NCI-H128 (cell line): ENCODE results near the gene DNAH1.

ENCODE experiments used
- DNase-seq: peaks from one replicate; lab custom pipeline; 2025; ENCODE audit not compliant: unreplicated experiment; lab: John Stamatoyannopoulos, UW

Gene DNAH1

DNA sequence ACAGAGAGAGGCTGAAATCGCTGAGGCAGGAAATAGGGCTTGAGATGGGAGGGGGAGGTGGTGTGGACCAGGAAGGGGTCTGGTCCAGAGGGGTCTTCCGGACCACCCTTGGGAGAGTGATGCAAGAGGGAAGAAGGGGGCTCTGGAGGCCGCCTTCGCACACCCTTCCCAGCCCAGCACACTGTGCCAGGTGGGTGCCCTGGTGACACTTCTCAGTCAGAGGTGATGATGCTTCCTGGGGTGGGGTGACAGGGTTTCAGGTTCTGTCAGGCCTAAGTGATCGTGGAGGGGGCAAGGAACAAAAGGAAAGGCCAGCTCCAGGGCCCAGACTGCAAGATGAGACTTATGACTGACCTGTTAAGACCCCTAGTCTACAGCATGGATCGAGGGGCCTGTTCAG lies 116.1 kb downstream of the DNAH1 start:
- DNase-seq: no peak

DNA sequence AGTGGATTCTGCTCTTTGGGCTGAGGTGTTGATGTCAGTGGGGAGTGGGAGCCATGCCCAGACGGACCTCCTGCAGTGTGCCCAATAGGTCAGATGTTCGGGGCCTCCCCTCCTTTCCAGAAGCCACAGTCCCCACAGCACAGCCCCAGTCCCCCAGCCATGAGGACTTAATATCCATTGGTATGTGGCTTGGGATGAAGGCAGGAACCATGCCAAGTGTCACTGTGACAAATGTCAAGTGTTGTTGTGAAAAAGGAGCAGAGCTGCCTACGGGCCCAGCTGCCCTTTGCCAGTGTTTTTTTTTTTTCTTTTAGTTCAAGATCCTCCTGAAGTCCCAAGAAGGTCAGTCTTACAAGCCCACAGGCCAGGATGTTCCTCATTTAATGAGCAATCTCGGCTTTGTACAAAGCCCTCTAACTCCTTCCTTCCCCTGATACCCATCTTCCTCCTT lies 116.6 kb downstream of the DNAH1 start:
- DNase-seq: no peak

DNA sequence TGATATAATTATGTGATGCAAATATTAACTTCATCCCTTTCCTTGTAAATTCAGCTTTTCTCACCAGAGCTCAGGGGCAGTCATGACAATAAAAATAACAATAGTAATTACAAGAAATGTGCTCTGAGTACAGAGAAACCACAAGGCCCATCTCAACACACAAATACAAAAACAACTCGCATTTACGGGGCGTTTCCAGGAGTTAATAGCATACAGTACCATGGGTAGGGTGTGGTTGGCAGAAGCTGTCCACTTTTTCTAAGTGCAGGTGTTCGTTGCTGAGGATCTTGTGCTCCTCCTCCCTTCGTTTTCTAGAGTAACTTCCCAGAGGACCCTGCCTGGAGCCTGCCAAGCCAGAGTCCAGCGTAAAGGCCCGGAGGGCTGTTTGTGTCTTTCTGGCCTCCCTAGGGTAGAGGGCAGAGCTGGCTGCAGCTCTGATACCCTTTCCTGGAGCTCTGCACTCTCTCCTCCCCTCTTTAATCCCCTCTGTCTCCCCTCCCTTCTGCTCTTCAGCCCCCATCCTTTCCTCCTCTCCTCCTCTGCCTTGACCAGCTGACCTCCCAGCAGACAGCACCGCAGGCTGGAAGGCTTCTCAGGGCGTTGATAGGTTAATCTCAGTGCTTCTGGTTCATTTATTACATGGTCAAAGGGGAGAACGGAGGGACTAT lies 117.3 kb downstream of the DNAH1 start:
- DNase-seq: no peak

DNA sequence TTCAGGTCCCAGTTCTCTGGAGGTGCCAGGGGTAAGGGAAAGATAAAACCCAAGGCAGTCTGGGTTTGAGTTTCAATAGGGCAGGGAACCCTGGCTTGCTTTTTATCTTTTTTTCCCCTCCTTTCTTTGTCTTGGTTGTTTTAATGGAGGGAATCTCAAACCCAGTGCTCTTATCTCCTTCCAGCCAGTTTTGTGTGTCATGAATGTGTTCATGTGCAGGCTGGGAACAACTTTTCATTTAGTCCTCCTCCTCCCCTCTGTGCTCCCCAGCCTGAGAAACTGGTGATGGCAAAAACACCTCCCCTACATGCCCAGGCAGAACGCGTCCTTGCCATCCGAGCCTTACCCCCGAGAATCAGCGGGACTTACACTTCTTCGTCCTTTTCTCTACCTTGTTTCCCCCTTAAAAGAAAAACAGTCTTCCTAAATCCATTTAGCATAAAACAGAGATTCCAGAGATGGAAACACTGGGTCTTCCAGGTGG lies 117.9 kb downstream of the DNAH1 start:
- no peak for DNase-seq

DNA sequence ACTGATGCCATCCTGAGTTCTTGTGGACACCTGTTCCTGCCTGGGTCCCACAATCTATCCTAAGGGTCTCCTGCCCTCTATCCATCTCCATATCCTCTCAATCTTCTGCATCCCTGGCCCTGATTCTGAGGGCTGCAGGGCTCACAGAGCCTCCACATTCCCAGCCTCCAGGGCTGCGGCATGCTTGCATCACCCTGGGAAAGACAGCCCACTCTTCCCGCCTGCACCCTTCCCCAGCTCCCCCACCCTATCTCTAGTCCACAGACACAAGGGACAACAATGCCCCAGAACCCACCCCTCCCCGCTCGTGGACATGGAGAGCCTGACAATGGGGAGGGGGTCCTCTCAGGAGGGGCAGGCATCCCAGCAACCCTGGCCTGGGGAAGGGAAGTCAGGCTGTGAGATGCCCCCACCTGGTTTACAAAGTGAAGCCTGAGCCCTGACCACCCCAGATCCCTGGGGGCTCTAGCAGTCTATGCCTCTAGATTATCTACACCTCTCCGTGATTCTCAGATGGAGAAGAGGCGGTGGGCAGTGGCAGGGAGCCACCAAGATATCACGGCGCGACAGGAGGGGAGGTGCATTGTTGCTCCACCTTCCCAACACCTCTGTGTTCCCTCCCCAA lies 118.5 kb downstream of the DNAH1 start:
- DNase-seq: no peak

DNA sequence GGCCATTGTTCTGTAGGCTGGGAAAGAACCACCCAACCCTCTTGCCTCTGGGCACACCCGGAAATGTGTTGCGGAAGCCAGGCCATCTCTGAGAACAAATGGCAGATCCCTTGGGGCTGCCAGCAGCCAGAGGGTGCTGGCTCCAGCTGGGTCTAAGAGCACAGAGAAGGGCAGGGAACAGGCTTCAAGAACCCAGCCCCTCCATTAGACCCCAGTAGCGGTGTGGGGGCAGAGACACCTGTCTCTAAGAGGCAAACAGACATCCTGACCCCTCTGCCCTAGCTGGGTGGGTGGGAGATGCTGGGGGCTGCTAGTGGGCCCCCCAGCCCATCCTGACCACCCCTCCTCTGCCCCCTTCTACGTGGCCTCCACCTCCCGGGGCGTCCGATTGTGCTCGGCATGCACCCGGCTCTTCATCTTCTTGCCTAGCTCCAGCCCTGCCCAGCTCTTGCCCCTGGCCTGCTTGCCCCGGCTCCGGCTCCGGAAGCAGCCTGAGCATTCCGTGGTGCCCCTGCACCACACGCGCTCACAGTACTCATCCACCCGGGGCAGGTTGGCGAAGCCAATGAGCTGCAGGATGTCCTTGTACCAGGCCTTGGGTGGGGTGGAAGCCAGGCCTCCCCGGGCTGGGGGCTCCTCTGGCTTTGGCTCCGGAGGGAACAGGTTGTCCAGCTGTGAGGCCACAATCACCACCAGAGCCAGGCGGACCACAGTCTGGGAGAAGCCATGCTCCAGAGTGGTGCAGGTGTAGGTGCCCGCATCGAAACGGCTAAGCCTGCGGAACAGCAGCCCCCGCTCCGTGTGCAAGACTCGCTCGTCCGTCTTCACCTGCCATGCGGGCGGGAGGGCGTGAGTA lies 119.4 kb downstream of the DNAH1 start:
- no peak for DNase-seq

DNA sequence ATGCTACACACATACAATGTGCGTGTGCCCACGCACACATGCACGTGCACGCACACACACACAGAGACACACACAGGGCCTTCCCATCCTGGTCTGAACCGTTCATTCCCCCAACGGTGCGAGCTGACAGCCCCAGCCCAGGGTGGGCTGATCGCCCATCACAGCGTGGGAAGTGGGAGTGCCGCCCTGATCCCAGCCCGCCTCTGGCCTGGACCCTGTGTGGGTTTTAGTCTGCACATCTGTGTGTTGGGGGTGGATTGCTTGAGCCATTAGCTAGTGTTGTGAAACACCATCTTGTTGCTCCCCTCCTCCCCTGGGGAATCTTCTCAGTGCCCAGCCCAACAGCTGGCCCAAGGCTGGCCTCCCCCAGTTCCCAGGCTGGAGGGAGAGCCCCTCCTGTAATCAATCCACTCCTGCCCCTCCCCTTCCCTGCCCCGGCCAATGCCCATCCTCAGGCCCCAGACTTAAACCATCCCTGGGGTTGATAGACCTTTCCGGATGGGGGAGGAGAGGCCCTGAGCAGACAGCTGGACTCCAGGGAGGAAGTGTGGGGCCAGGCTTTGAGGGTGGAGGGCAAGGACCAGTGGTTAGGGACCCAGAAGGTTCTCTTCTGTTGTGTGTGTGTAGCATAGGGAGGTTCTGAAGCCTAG lies 120.5 kb downstream of the DNAH1 start:
- DNase-seq: no peak

DNA sequence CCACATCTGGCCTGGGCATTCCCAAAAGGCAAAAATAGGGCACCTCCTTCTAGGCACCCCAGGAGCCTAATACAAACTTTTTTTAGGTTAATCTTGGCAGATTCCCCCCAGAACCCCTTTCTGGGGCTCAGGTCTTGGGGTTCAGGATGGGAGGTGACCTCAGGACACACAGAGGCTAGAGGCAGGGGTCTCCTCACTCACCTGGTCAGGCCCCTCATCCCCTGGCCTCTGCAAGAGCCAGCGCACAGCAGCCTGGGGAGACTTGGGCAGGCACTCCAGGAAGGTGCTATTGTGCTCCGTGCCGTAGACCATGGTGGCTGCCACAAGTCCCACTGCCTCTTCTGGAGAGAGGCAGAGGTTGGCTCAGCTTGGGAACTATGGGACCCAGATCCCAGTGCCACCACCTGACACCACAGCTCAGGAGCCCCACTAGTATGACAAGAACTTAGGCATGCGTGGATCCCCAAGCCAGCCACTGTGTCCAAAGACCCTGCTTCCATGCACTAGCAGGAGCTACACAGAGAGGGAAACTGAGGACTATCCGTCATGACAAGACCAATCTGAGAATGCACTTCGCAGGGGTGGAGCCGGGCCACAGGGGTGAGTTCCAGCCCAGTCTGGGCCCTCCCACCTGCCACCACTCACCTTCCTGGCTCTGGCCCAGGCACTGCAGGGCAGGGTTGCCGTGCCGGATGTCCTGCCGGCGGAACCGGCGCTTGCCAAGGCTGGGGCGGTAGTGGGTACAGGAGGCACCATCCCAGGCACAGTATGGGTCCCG lies 121.4 kb downstream of the DNAH1 start:
- DNase-seq: no peak

DNA sequence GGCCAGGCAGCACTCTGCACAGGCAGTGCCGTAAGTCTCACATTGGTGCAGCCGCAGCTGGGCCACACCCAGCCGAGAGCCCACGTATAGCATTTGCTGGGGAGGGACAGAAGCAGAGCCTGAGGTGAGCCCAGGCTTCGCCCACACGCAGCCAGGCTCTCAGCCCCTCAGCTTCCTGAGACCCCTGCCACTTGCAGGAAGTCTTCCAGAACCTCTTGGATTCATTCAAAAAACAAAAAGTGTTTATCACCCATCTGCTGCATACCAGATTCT lies 121.9 kb downstream of the DNAH1 start:
- DNase-seq: no peak

DNA sequence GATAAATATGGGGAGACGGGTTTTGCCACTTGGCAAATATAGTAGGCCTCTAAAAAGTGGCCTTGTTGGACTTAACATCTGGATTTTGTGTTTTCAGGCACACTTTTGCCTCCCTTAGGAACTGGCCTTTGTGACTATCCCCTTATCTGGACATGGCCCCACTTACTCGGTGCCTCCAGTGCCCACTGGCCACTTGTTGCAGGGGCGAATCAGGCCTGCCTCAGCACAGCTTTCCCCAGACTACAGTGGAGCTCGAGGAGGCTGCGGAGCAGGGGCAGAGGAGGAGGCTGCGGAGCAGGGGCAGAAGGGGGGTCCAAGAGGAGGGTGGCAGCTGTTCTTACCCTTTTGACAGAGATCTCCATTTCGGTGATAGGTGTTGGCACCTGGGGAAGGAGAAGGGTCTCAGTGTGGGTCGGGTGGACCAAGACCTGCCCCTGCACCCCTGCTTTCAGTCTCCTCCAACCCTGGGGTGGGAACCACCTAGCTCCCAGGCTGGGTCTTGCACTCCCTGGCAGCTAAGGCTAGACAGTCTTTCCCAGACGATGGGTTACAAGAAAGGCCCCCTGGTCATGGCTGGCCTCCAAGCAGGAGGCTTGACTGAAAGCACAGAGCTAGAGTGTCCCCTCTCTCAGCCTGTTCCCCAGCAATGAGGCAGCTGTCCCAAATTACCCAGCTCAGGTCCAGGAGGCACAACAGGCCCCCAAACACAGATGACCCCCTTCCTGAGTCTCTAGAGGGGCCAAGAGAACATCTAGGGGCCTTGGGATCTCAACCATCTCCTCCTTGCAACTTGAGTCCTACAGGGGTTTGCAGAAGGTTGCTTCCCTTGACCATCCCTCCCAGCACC lies 122.7 kb downstream of the DNAH1 start:
- no peak for DNase-seq

DNA sequence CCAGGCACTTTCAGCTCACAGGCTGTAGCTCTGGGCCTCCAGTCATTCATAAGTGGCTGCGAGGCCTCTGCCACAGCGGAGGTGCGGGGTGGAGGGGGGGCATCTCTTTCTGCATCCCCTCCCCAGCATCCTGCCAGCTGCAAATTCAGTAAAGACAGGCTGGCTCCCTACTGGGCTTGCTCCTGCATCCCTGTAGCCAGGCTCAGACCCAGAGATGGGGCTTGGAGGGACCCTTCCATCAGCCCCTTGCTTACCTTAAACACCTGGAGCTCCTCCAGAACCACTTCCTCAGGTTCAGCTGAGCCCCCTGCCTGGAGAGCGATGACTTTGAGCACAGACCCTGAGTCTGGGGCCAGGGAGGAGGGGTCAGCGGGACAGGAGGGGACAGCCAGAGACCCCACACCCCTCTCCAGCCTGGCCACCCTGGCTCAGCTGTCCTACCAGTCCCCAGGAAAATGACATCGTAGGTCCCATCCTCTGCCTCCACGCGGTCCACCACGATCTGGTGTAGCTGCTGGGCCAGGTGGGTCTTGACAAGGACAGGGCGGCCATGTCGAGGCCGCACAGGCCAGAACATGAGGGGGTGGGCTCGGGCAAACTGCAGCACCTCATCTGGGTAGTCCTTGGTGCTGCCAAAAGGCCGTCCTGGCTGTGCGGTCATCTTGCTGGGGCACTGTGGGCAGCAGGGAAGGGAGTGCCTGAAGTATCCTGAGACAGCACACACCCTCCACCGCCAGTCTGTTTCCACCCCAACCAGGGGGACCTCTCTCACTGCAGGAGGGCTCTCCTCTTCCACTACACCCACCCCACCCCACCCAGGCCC lies 123.5 kb downstream of the DNAH1 start:
- no peak for DNase-seq

DNA sequence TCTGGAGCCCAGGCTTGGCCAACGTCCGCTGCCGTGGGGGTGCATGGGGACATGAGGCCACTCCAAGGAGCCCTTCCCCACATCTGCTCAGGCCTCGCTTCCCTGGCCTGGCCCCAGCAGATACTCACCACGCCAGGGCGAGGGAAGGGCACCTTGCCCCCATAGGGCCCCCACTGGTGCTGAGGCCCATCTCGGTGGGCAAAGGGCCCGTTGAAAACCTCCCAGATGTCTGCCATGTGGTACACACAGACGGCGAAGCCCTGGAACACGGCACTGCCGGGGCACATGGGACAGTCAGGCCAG lies 124.1 kb downstream of the DNAH1 start:
- DNase-seq: no peak

DNA sequence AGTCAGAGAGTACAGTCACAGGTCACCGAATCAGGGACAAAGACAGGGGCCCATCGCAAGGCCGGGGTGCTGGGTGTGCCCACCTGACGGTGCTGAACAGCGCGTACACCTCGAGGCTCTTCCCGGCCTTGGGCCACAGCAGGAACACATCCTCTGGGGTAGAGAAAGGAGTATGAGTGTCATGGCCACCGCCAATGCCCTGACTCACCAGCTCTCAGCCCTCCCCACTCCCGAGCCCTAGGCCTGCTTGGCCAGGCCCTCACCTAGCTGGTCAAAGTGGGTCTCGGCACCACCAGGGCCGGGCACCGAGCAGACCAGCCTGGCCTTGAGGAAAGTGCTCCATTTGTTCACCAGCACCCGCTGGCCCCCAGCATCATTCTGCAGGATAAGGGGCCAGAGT lies 124.6 kb downstream of the DNAH1 start:
- no peak for DNase-seq

DNA sequence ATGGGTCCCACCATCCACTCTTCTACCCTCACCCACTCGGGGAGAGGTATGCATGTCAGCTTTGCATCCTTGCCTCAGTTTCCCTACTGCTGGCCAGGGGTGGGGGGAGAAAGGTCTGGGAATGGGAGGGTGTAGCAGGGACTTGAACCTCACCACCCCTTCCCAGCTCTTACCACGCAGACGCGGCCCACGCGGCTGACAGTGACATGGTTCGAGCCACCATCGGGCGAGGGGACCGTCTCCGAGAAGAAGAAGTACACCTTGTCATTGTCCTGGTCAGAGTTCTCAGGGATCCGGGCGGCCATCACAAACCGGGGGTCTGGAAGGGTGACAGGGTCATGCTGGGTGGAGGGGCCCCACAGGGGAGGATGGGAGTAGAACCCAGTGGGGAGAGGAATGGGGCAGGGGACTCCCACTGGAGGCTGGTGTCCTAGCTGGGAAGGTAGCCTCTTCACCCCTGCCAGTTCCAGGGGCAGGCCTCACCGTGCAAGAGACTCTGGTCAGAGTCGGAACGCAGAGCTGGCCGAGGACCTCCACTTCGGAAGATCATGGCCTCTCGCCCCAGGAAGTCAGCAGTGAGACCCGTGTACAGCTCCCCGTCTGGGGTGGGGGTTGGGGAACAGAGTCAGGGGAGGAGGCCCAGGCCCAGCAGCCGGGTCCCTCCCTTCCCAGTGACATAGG lies 125.1 kb downstream of the DNAH1 start:
- DNase-seq: no peak

DNA sequence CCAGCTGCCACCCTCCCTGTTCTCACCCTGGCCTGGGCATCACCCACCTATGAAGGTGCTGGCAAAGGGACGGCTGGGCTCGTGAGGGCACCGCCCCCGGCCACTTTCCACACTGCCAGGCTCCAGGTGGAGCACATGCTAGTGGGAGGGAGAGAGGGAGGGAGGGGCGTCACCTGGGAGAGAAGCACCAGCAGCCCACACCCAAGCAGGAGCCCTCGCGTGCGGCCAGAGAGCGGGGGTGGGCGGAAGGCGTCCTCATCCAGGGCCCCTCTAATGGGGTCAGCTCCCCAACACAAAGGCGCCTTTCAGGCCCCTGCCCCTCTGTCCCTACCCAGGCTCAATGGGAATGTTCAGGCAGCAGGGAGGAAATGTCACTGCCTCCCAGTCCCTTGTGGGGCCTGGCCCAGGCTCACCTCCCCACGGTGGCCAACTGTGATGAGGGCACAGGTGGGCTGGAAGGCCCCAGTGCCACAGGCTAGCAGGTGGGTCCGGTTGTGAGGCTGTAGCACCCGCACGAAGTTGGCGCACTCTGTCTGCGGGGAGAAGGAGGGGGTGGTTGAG lies 125.7 kb downstream of the DNAH1 start:
- no peak for DNase-seq

DNA sequence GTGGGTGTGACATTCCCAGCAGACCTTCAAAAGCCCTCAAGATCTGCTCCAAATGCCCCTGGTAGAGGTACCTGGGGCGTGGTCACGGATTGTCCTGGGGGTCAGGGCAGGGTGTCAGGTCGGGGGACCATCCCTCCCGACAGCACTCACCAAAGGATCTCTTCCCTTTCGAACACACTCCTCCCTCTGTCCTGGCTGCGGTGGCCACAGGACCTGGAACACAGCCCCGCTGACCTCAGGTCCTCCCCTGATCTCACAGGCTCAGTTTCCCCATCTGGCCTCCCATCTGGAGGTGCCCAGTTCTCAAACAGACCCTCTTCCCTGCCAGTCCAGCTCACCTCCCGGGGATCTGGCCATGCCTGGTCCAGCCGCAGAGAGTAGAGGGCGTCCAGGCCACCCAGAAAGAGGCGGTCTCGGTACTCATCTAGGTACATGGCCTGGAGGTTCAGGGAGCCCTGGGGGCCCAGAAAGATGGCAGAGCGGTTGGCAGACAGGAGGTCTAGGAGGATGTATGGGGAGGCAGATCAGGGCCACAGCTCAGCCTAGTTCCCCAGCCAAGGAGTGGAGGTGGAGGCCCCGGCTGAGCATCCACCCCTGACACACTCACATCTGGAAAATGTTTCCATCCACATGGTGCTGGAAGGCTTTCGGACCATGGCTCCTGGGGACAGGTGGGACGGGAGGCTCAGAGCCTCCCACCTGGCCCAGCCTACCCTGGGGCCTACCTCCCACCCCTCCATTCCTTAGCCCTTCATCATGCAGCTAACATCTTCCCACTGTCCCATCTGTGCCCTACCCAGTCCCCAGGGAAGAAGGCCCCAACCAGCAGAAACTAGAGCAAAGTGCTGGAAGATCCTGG lies 126.5 kb downstream of the DNAH1 start:
- no peak for DNase-seq

DNA sequence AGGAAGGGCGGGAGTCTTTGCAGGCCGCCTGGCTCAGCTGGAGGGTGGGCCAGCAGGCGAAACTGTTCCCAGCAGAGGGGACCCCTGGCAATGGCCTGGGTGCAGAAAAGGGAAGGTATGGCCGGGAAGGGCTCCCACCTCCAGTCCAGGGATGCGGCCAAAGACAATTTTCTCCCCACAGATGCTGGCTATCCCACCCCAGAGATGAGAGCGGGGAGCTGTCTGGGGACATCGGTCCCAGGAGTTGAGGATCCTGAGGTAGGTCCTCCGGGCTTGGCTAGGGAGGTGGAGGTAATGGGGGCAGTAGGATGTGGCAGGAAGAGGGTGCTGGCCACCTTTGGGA lies 127.1 kb downstream of the DNAH1 start:
- no peak for DNase-seq
